IMR-90 (cell line): ENCODE results near the gene TDRD12. TPM values are rescaled to one million over a fixed set of nuclear protein-coding genes. Genes with fewer than 3 reads are reported as not detected.

Source experiments
- ATAC-seq: fragments of 200-7000 bp; cut with Tn5 transposase; 2 replicates; pipeline ENCODE4 v1.9.1; 2020; ENCODE audit warnings: low read depth, mild to moderate bottlenecking, moderate library complexity
- BruUV-seq: library from RNA; stranded (reverse); fragments of 400-500 nt; replicated peaks from 2 replicates; lab custom pipeline; 2021; lab: Mats Ljungman, UMichigan
- CTCF ChIA-PET: fragments of 300-600 bp; formaldehyde crosslinking; extraction: SDS; loops from one replicate; lab custom pipeline; 2021; ENCODE audit warnings: antibody characterized with exemption; lab: Yijun Ruan, JAX
- POLR2A ChIA-PET: fragments of 300-600 bp; sonication (Branson Sonifier 250); formaldehyde crosslinking; loops from one replicate; lab custom pipeline; 2022; ENCODE audit warnings: antibody characterized with exemption; ENCODE audit not compliant: unreplicated experiment; lab: Charles Lee
- DNase-seq: peaks from one replicate; pipeline ENCODE4 v3.0.0; 2013
- H2AFZ ChIP-seq: replicated peaks from 2 replicates; pipeline ENCODE3; 2013; ENCODE audit warnings: low read length, mild to moderate bottlenecking; ENCODE audit not compliant: poor library complexity
- H2AK5ac ChIP-seq: 2 replicates; pipeline ENCODE4 v1.6.1; 2013; ENCODE audit warnings: low read depth, low read length, inconsistent platforms
- H2AK9ac ChIP-seq: replicated peaks from 2 replicates; pipeline ENCODE3; 2013; ENCODE audit warnings: mild to moderate bottlenecking, low read depth, low read length, moderate library complexity; ENCODE audit not compliant: poor library complexity
- H2BK120ac ChIP-seq: 2 replicates; pipeline ENCODE4 v1.6.1; 2013; ENCODE audit warnings: low read depth, low read length, inconsistent platforms
- H2BK15ac ChIP-seq: 3 replicates; pipeline ENCODE4 v1.6.1; 2013; ENCODE audit warnings: low read depth, low read length, inconsistent platforms
- H2BK20ac ChIP-seq: 2 replicates; pipeline ENCODE4 v1.6.1; 2013; ENCODE audit warnings: low read depth, mild to moderate bottlenecking, inconsistent platforms, low read length, moderate library complexity
- H2BK5ac ChIP-seq: 2 replicates; pipeline ENCODE4 v1.6.1; 2013; ENCODE audit warnings: mild to moderate bottlenecking, low read depth, low read length, inconsistent platforms; ENCODE audit not compliant: poor library complexity, severe bottlenecking
- H3K14ac ChIP-seq: replicated peaks from 2 replicates; pipeline ENCODE4 v1.6.1; 2013; ENCODE audit warnings: low read depth, low read length, inconsistent platforms
- H3K18ac ChIP-seq: 2 replicates; pipeline ENCODE4 v1.6.1; 2013; ENCODE audit warnings: low read depth, low read length, control low read depth
- H3K23ac ChIP-seq: 2 replicates; pipeline ENCODE4 v1.6.1; 2013; ENCODE audit warnings: low read depth, low read length, inconsistent platforms
- H3K27ac ChIP-seq: 2 replicates; pipeline ENCODE4 v1.5.1; 2013; ENCODE audit warnings: mild to moderate bottlenecking, control low read depth, low read length; ENCODE audit not compliant: insufficient read depth
- H3K27me3 ChIP-seq: 2 replicates; pipeline ENCODE4 v1.6.1; 2013; ENCODE audit warnings: low read length; ENCODE audit not compliant: control insufficient read depth, insufficient read depth
- H3K36me3 ChIP-seq: 2 replicates; pipeline ENCODE4 v1.6.1; 2013; ENCODE audit warnings: low read length, mixed read lengths; ENCODE audit not compliant: control insufficient read depth, insufficient read depth
- H3K4ac ChIP-seq: 2 replicates; pipeline ENCODE4 v1.6.1; 2013; ENCODE audit warnings: low read depth, low read length, inconsistent platforms
- H3K4me1 ChIP-seq: 2 replicates; pipeline ENCODE4 v1.6.1; 2013; ENCODE audit warnings: low read length, mixed read lengths; ENCODE audit not compliant: control insufficient read depth, insufficient read depth
- H3K4me2 ChIP-seq: 2 replicates; pipeline ENCODE4 v1.6.1; 2013; ENCODE audit warnings: low read depth, mild to moderate bottlenecking, control low read depth, low read length, moderate library complexity
- H3K4me3 ChIP-seq: 2 replicates; pipeline ENCODE4 v1.5.1; 2013; ENCODE audit warnings: low read depth, mild to moderate bottlenecking, control low read depth, low read length, moderate library complexity; ENCODE audit not compliant: insufficient read depth
- H3K56ac ChIP-seq: 2 replicates; pipeline ENCODE4 v1.6.1; 2013; ENCODE audit warnings: low read length, inconsistent platforms; ENCODE audit not compliant: insufficient read depth; ENCODE audit errors: extremely low read depth
- H3K79me1 ChIP-seq, 2 experiments: 2 replicates each; pipeline ENCODE4 v1.6.1; 2013; ENCODE audit warnings: low read length in 2 of 2, inconsistent platforms in 1 of 2, low read depth in 1 of 2
- H3K9ac ChIP-seq: 2 replicates; pipeline ENCODE4 v1.6.1; 2013; ENCODE audit warnings: low read depth, low read length, control low read depth
- H3K9me1 ChIP-seq: 2 replicates; pipeline ENCODE4 v1.6.1; 2013; ENCODE audit warnings: low read length, inconsistent platforms; ENCODE audit not compliant: insufficient read depth
- H3K9me3 ChIP-seq: 2 replicates; pipeline ENCODE4 v1.6.1; 2013; ENCODE audit warnings: low read length; ENCODE audit not compliant: control insufficient read depth, insufficient read depth
- H4K20me1 ChIP-seq: 2 replicates; pipeline ENCODE4 v1.6.1; 2013; ENCODE audit warnings: low read length, inconsistent platforms; ENCODE audit not compliant: insufficient read depth
- H4K5ac ChIP-seq: 2 replicates; pipeline ENCODE4 v1.6.1; 2013; ENCODE audit warnings: mild to moderate bottlenecking, low read depth, low read length, control low read depth
- H4K8ac ChIP-seq, 2 experiments: 2 replicates each; pipeline ENCODE4 v1.6.1; 2013; ENCODE audit warnings: low read depth in 2 of 2, low read length in 2 of 2, control low read depth in 1 of 2, inconsistent platforms in 1 of 2
- H4K91ac ChIP-seq: 2 replicates; pipeline ENCODE4 v1.6.1; 2013; ENCODE audit warnings: low read depth, low read length, inconsistent platforms; ENCODE audit not compliant: insufficient read depth
- CEBPB ChIP-seq: IDR thresholded peaks from 2 replicates; pipeline ENCODE4 v1.6.1; 2012; ENCODE audit warnings: low read depth, low read length, improper control_type of control experiment
- CHD1 ChIP-seq: IDR thresholded peaks from 2 replicates; pipeline ENCODE4 v1.6.1; 2012; ENCODE audit warnings: low read depth, low read length, improper control_type of control experiment
- FOS ChIP-seq: fragments of 150-350 bp; IDR thresholded peaks from 2 replicates; pipeline ENCODE4 v1.6.1; 2016; ENCODE audit warnings: low read depth, low read length
- MAZ ChIP-seq: IDR thresholded peaks from 2 replicates; pipeline ENCODE4 v1.6.1; 2012; ENCODE audit warnings: low read depth, mild to moderate bottlenecking, low read length, improper control_type of control experiment, moderate library complexity, borderline replicate concordance
- MXI1 ChIP-seq: IDR thresholded peaks from 2 replicates; pipeline ENCODE4 v1.6.1; 2012; ENCODE audit warnings: low read depth, mild to moderate bottlenecking, low read length, moderate library complexity, borderline replicate concordance
- POLR2A ChIP-seq: IDR thresholded peaks from 2 replicates; pipeline ENCODE4 v1.6.1; 2012; ENCODE audit warnings: mild to moderate bottlenecking, low read depth, low read length
- RCOR1 ChIP-seq: IDR thresholded peaks from 2 replicates; pipeline ENCODE4 v1.6.1; 2012; ENCODE audit warnings: mild to moderate bottlenecking, low read length, improper control_type of control experiment; ENCODE audit not compliant: insufficient replicate concordance
- WGBS, 2 experiments: methylation state at CpG; one replicate each; pipeline versions ENCODE4 v1.1.5 to v1.1.7; 2013; ENCODE audit warnings: missing lambda C conversion rate in 2 of 2; ENCODE audit not compliant: insufficient read length in 1 of 2; ENCODE audit errors: extremely low coverage in 2 of 2; 5-methylcytosine and 5-hydroxymethylcytosine counted together
- dilution Hi-C: fragments of 300-500 bp; cut with HindIII; formaldehyde crosslinking; loops from one replicate; pipeline ENCODE4 v1.14.3; 2018; ENCODE audit warnings: low sequenced_read_pairs; ENCODE audit not compliant: unreplicated experiment
- in situ Hi-C: fragments of 300-500 bp; cut with MboI; formaldehyde crosslinking; loops from 3 replicates; pipeline ENCODE4 v1.14.3; 2019; ENCODE audit warnings: low sequenced_read_pairs, inconsistent platforms, mixed read lengths
- intact Hi-C: fragments of 100-400 bp; cut with micrococcal nuclease; formaldehyde crosslinking; loops from 2 replicates; pipeline ENCODE4 v1.10.0; 2022
- polyA plus RNA-seq, 3 experiments: library from polyadenylated mRNA; depleted of rRNA; stranded (reverse); fragments of >200 nt; gene quantifications; 2 replicates each; pipeline ENCODE4 v1.2.3, GENCODE V29; 2012; ENCODE audit warnings: low replicate concordance in 1 of 3
- total RNA-seq: library from RNA; depleted of rRNA; stranded (reverse); fragments of >200 nt; gene quantifications from 2 replicates; pipeline ENCODE4 v1.2.3, GENCODE V29; 2012
- TF ChIP-seq, protein P1 (sequence below): conservative IDR thresholded peaks from 2 replicates; pipeline ENCODE4 v1.5.1; 2012; ENCODE audit warnings: mild to moderate bottlenecking, low read depth, low read length, improper control_type of control experiment
- TF ChIP-seq, protein P2 (sequence below): fragments of 150-350 bp; IDR thresholded peaks from 2 replicates; pipeline ENCODE4 v1.6.1; 2017; ENCODE audit warnings: mild to moderate bottlenecking, antibody characterized with exemption, low read length, low read depth

Gene TDRD12
- total and polyA plus RNA-seq, 2 of the 4 experiments (the other 2 are of a cell fraction) = under 0.01 to 0.07 TPM

DNA sequence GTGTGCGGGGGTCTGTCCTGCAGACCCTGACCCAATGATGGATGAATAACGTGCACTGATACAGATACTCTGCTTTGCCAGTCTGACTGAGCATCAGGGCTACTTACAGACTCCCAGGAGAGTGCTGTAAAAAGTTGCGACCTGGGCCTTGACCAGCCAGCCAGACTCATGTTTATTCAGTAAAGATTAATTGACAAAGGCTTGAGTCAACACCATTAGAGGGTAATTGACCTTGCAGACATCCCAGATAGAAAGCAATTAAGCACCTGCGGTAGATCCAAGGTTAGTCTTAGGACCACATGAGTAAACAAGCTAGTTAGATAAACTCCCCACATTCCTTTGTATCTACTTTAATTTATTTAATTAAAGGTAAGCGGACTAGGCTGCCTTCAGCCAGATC lies 17.6 kb upstream of the TDRD12 start:
- no peak overlapping the region for H3K23ac ChIP-seq
- H3K56ac ChIP-seq = no peak overlapping the region
- no peak overlapping the region for H2AFZ ChIP-seq
- TF ChIP-seq, protein P1, sequence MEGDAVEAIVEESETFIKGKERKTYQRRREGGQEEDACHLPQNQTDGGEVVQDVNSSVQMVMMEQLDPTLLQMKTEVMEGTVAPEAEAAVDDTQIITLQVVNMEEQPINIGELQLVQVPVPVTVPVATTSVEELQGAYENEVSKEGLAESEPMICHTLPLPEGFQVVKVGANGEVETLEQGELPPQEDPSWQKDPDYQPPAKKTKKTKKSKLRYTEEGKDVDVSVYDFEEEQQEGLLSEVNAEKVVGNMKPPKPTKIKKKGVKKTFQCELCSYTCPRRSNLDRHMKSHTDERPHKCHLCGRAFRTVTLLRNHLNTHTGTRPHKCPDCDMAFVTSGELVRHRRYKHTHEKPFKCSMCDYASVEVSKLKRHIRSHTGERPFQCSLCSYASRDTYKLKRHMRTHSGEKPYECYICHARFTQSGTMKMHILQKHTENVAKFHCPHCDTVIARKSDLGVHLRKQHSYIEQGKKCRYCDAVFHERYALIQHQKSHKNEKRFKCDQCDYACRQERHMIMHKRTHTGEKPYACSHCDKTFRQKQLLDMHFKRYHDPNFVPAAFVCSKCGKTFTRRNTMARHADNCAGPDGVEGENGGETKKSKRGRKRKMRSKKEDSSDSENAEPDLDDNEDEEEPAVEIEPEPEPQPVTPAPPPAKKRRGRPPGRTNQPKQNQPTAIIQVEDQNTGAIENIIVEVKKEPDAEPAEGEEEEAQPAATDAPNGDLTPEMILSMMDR = no peak
- TF ChIP-seq POLR2A = no peak
- TF ChIP-seq CHD1 = no peak
- no peak for TF ChIP-seq MAZ
- no peak for TF ChIP-seq RCOR1
- no peak for TF ChIP-seq MXI1
- TF ChIP-seq, protein P2, sequence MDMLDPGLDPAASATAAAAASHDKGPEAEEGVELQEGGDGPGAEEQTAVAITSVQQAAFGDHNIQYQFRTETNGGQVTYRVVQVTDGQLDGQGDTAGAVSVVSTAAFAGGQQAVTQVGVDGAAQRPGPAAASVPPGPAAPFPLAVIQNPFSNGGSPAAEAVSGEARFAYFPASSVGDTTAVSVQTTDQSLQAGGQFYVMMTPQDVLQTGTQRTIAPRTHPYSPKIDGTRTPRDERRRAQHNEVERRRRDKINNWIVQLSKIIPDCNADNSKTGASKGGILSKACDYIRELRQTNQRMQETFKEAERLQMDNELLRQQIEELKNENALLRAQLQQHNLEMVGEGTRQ = no peak
- TF ChIP-seq FOS = no peak
- TF ChIP-seq CEBPB = no peak
- peaks cover 2 to 16% of the 10 kb centered on the region in 2 experiments; a peak in 2 of 4 replicates for H3K79me1 ChIP-seq
- H2BK120ac ChIP-seq = no peak overlapping the region
- H4K20me1 ChIP-seq = peaks cover 4% of the 10 kb centered on the region; the same call in 1 of the 2 replicates
- no peaks in the 10 kb centered on the region for H3K4me1 ChIP-seq
- peaks cover 4% of the 10 kb centered on the region; the same call in 1 of the 2 replicates for H3K9me3 ChIP-seq
- CTCF ChIA-PET = no interaction called here
- no peak overlapping the region for H3K14ac ChIP-seq
- H3K4me2 ChIP-seq = no peak overlapping the region
- no peaks in the 10 kb centered on the region for H3K27me3 ChIP-seq
- no peak overlapping the region for H2BK20ac ChIP-seq
- H4K5ac ChIP-seq = no peak overlapping the region
- H3K27ac ChIP-seq = no peak overlapping the region
- no peak overlapping the region for H3K9ac ChIP-seq
- H2BK15ac ChIP-seq = no peak overlapping the region
- H3K36me3 ChIP-seq = peaks cover 12% of the 10 kb centered on the region
- H3K9me1 ChIP-seq = no peaks in the 10 kb centered on the region
- BruUV-seq = no TSS peak
- H2AK5ac ChIP-seq = no peak overlapping the region
- no peak overlapping the region for H4K91ac ChIP-seq
- ATAC-seq (no peak), DNase-seq (no peak)
- H3K4ac ChIP-seq = no peak overlapping the region
- H2AK9ac ChIP-seq = no peak overlapping the region
- H3K4me3 ChIP-seq = no peak overlapping the region
- H3K18ac ChIP-seq = no peak overlapping the region
- dilution Hi-C loops (no loop called here), intact Hi-C loops (no loop called here), in situ Hi-C loops (no loop called here)
- H4K8ac ChIP-seq = no peak overlapping the region
- 67% methylated on average over 1 of the region's 5 CpGs; no CpG with 5 or more reads in 1 of the 2 experiments for WGBS, 2 experiments
- POLR2A ChIA-PET = no interaction called here
- H2BK5ac ChIP-seq = no peak overlapping the region
